ENCODE measurements around the gene ZNF415.
A peak's percentile ranks its signal among the peaks of the same experiment; 100 is the strongest.
"Not testable (repeated sequence)": the region's sequence is repeated elsewhere in the genome, so short reads cannot be mapped to it uniquely, and the experiment has no call there.

Gene ZNF415

GRCh38 chr19:53140351-53140750, 7.6 kb upstream of the ZNF415 start:
- H3K27ac ChIP-seq (ENCODE audit: low read depth, low read length) = no peak overlapping the region
- peaks cover 49% of the 10 kb centered on the region for H3K36me3 ChIP-seq (ENCODE audit: control insufficient read depth, insufficient read depth, low read length)
- no peak overlapping the region for H3K4me3 ChIP-seq (ENCODE audit: low read depth, low read length)
- H3K4me1 ChIP-seq (ENCODE audit: control insufficient read depth, insufficient read depth, low read length) = no peaks in the 10 kb centered on the region
- no peak overlapping the region for H3K9ac ChIP-seq (ENCODE audit: low read length)
- peaks cover 62% of the 10 kb centered on the region for H3K9me3 ChIP-seq (ENCODE audit: control insufficient read depth, insufficient read depth, low read depth, low read length)
- no peaks in the 10 kb centered on the region for H3K27me3 ChIP-seq (ENCODE audit: control insufficient read depth, insufficient read depth, low read length)

GRCh38 chr19:53136432-53136831, 3.7 kb upstream of the ZNF415 start:
- H3K9me3 ChIP-seq (ENCODE audit: control insufficient read depth, insufficient read depth, low read depth, low read length) = peaks cover 34% of the 10 kb centered on the region
- peaks cover 7% of the 10 kb centered on the region for H3K4me1 ChIP-seq (ENCODE audit: control insufficient read depth, insufficient read depth, low read length)
- H3K36me3 ChIP-seq (ENCODE audit: control insufficient read depth, insufficient read depth, low read length) = peaks cover 18% of the 10 kb centered on the region
- no peak overlapping the region for H3K4me3 ChIP-seq (ENCODE audit: low read depth, low read length)
- H3K27me3 ChIP-seq (ENCODE audit: control insufficient read depth, insufficient read depth, low read length) = peaks cover 6% of the 10 kb centered on the region
- H3K9ac ChIP-seq (ENCODE audit: low read length) = no peak overlapping the region
- no peak overlapping the region for H3K27ac ChIP-seq (ENCODE audit: low read depth, low read length)

- peak overlapping the region; percentile 80 for H3K4me3 ChIP-seq (ENCODE audit: low read depth, low read length)
- H3K9ac ChIP-seq (ENCODE audit: low read length) = no peak overlapping the region
- H3K27ac ChIP-seq (ENCODE audit: low read depth, low read length) = no peak overlapping the region
- H3K9me3 ChIP-seq (ENCODE audit: control insufficient read depth, insufficient read depth, low read depth, low read length) = no peaks in the 10 kb centered on the region
- no peaks in the 10 kb centered on the region for H3K36me3 ChIP-seq (ENCODE audit: control insufficient read depth, insufficient read depth, low read length)
- peaks cover 10% of the 10 kb centered on the region for H3K4me1 ChIP-seq (ENCODE audit: control insufficient read depth, insufficient read depth, low read length)
- H3K27me3 ChIP-seq (ENCODE audit: control insufficient read depth, insufficient read depth, low read length) = peaks cover 6% of the 10 kb centered on the region
Observed at GRCh38 chr19:53131727-53132126, 983 bp downstream of the ZNF415 start.

- H3K36me3 ChIP-seq (ENCODE audit: control insufficient read depth, insufficient read depth, low read length) = no peaks in the 10 kb centered on the region
- no peaks in the 10 kb centered on the region for H3K9me3 ChIP-seq (ENCODE audit: control insufficient read depth, insufficient read depth, low read depth, low read length)
- peaks cover 10% of the 10 kb centered on the region for H3K4me1 ChIP-seq (ENCODE audit: control insufficient read depth, insufficient read depth, low read length)
- H3K9ac ChIP-seq (ENCODE audit: low read length) = no peak overlapping the region
- no peak overlapping the region for H3K4me3 ChIP-seq (ENCODE audit: low read depth, low read length)
- no peak overlapping the region for H3K27ac ChIP-seq (ENCODE audit: low read depth, low read length)
- peaks cover 6% of the 10 kb centered on the region for H3K27me3 ChIP-seq (ENCODE audit: control insufficient read depth, insufficient read depth, low read length)
Observed at GRCh38 chr19:53131085-53131590, 1.6 kb downstream of the ZNF415 start.

GRCh38 chr19:53130506-53130905, 2.2 kb downstream of the ZNF415 start:
- Histone ChIP-seq H3K27ac (ENCODE audit: low read depth, low read length) (no peak overlapping the region), H3K9me3 (ENCODE audit: control insufficient read depth, insufficient read depth, low read depth, low read length) (no peaks in the 10 kb centered on the region), H3K4me3 (ENCODE audit: low read depth, low read length) (no peak overlapping the region), H3K36me3 (ENCODE audit: control insufficient read depth, insufficient read depth, low read length) (no peaks in the 10 kb centered on the region), H3K9ac (ENCODE audit: low read length) (no peak overlapping the region), H3K4me1 (ENCODE audit: control insufficient read depth, insufficient read depth, low read length) (peaks cover 10% of the 10 kb centered on the region), H3K27me3 (ENCODE audit: control insufficient read depth, insufficient read depth, low read length) (peaks cover 6% of the 10 kb centered on the region)

GRCh38 chr19:53126733-53127526, 5.8 kb downstream of the ZNF415 start:
- H3K27me3 ChIP-seq (ENCODE audit: control insufficient read depth, insufficient read depth, low read length); H3K9me3 ChIP-seq (ENCODE audit: control insufficient read depth, insufficient read depth, low read depth, low read length); H3K27ac ChIP-seq (ENCODE audit: low read depth, low read length); H3K9ac ChIP-seq (ENCODE audit: low read length); H3K4me3 ChIP-seq (ENCODE audit: low read depth, low read length); H3K36me3 ChIP-seq (ENCODE audit: control insufficient read depth, insufficient read depth, low read length); H3K4me1 ChIP-seq (ENCODE audit: control insufficient read depth, insufficient read depth, low read length): not testable (repeated sequence)

GRCh38 chr19:53123400-53123799, 9.3 kb downstream of the ZNF415 start:
- H3K36me3 ChIP-seq (ENCODE audit: control insufficient read depth, insufficient read depth, low read length) = no peaks in the 10 kb centered on the region; the same call in 1 of the 2 replicates
- H3K27me3 ChIP-seq (ENCODE audit: control insufficient read depth, insufficient read depth, low read length) = no peaks in the 10 kb centered on the region
- no peak overlapping the region for H3K4me3 ChIP-seq (ENCODE audit: low read depth, low read length)
- H3K9me3 ChIP-seq (ENCODE audit: control insufficient read depth, insufficient read depth, low read depth, low read length) = no peaks in the 10 kb centered on the region
- no peak overlapping the region for H3K9ac ChIP-seq (ENCODE audit: low read length)
- H3K4me1 ChIP-seq (ENCODE audit: control insufficient read depth, insufficient read depth, low read length) = no peaks in the 10 kb centered on the region
- no peak overlapping the region for H3K27ac ChIP-seq (ENCODE audit: low read depth, low read length)

GRCh38 chr19:53112286-53112685, 20.4 kb downstream of the ZNF415 start:
- no peak overlapping the region for H3K27ac ChIP-seq (ENCODE audit: low read depth, low read length)
- H3K9ac ChIP-seq (ENCODE audit: low read length) = no peak overlapping the region
- 0 out of 2 replicates have a peak, but pooled peaks cover 2% of the 10 kb centered on the region for H3K9me3 ChIP-seq (ENCODE audit: control insufficient read depth, insufficient read depth, low read depth, low read length)
- no peaks in the 10 kb centered on the region for H3K27me3 ChIP-seq (ENCODE audit: control insufficient read depth, insufficient read depth, low read length)
- no peak overlapping the region for H3K4me3 ChIP-seq (ENCODE audit: low read depth, low read length)
- H3K36me3 ChIP-seq (ENCODE audit: control insufficient read depth, insufficient read depth, low read length) = peaks cover 45% of the 10 kb centered on the region
- no peaks in the 10 kb centered on the region for H3K4me1 ChIP-seq (ENCODE audit: control insufficient read depth, insufficient read depth, low read length)

- H3K27me3 ChIP-seq (ENCODE audit: control insufficient read depth, insufficient read depth, low read length) = no peaks in the 10 kb centered on the region
- H3K4me3 ChIP-seq (ENCODE audit: low read depth, low read length) = no peak overlapping the region
- no peak overlapping the region for H3K27ac ChIP-seq (ENCODE audit: low read depth, low read length)
- H3K9ac ChIP-seq (ENCODE audit: low read length) = no peak overlapping the region
- H3K9me3 ChIP-seq (ENCODE audit: control insufficient read depth, insufficient read depth, low read depth, low read length) = no peaks in the 10 kb centered on the region
- H3K4me1 ChIP-seq (ENCODE audit: control insufficient read depth, insufficient read depth, low read length) = no peaks in the 10 kb centered on the region
- peaks cover 29% of the 10 kb centered on the region for H3K36me3 ChIP-seq (ENCODE audit: control insufficient read depth, insufficient read depth, low read length)
Observed at GRCh38 chr19:53109527-53109926, 23.2 kb downstream of the ZNF415 start.

GRCh38 chr19:53103234-53104203, 29.2 kb downstream of the ZNF415 start, which contains the start of gene ZNF160:
ZNF160 (minus strand) TSS chr19:53103422; CDS start chr19:53086276, 17,146 bp downstream.
- Histone ChIP-seq H3K27me3 (ENCODE audit: control insufficient read depth, insufficient read depth, low read length) (no peaks in the 10 kb centered on the region), H3K27ac (ENCODE audit: low read depth, low read length) (peak within 1 kb of the TSS; percentile 92; the same call in 1 of the 2 replicates), H3K9ac (ENCODE audit: low read length) (peak within 1 kb of the TSS; percentile 93), H3K36me3 (ENCODE audit: control insufficient read depth, insufficient read depth, low read length) (peaks cover 7% of the 10 kb centered on the region), H3K4me3 (ENCODE audit: low read depth, low read length) (peak within 1 kb of the TSS; percentile 99), H3K9me3 (ENCODE audit: control insufficient read depth, insufficient read depth, low read depth, low read length) (no peaks in the 10 kb centered on the region), H3K4me1 (ENCODE audit: control insufficient read depth, insufficient read depth, low read length) (peaks cover 5% of the 10 kb centered on the region)
